ENCODE measurements around the gene KIF13A.

GRCh38 chr6:17835784-17836183, 151.7 kb downstream of the KIF13A start:
- TF ChIP-seq CTCF (IDR thresholded peaks at IDR 0.05; ENCODE audit: low read length), result no peak
- TF ChIP-seq EZH2 (optimal IDR thresholded peaks at IDR 0.05; ENCODE audit: low read depth, low read length), result no peak

Measured in MM.1S (cell line).